SIG-M5 treated with dmso at 0.1 percent for 504 hours (cell line): ENCODE measurements around the gene GATAD2A.

Experiments
- DNase-seq: peaks from one replicate; lab custom pipeline; 2025; ENCODE audit not compliant: unreplicated experiment; lab: John Stamatoyannopoulos, UW

Gene GATAD2A

GRCh38 chr19:19421299-19421696 is 15.8 kb downstream of the GATAD2A start:
- DNase-seq = no peak

- DNase-seq = no peak
These were observed 16.7 kb downstream of the GATAD2A start for GRCh38 chr19:19422156-19422555.

GRCh38 chr19:19423322-19423721 is 17.8 kb downstream of the GATAD2A start:
- no peak for DNase-seq

GRCh38 chr19:19425170-19425875 is 19.8 kb downstream of the GATAD2A start:
- no peak for DNase-seq

GRCh38 chr19:19426216-19426615 is 20.7 kb downstream of the GATAD2A start:
- no peak for DNase-seq

- DNase-seq = no peak
These were observed 21.3 kb downstream of the GATAD2A start for GRCh38 chr19:19426799-19427198.

- no peak for DNase-seq
These were observed 21.8 kb downstream of the GATAD2A start for GRCh38 chr19:19427302-19427701.

GRCh38 chr19:19427944-19428343 is 22.5 kb downstream of the GATAD2A start:
- DNase-seq = peak; percentile 24

GRCh38 chr19:19428746-19429145 is 23.3 kb downstream of the GATAD2A start:
- no peak for DNase-seq

GRCh38 chr19:19429361-19429760 is 23.9 kb downstream of the GATAD2A start:
- no peak for DNase-seq

- no peak for DNase-seq
These were observed 27.3 kb downstream of the GATAD2A start for GRCh38 chr19:19432732-19433131.

GRCh38 chr19:19433666-19434213 is 28.3 kb downstream of the GATAD2A start:
- DNase-seq = no peak

GRCh38 chr19:19434483-19435045 is 29.1 kb downstream of the GATAD2A start:
- no peak for DNase-seq

GRCh38 chr19:19436137-19436691 is 30.7 kb downstream of the GATAD2A start:
- DNase-seq = no peak

GRCh38 chr19:19438366-19439175 is 33.1 kb downstream of the GATAD2A start:
- DNase-seq = no peak

- no peak for DNase-seq
These were observed 33.7 kb downstream of the GATAD2A start for GRCh38 chr19:19439176-19439482.

- no peak for DNase-seq
These were observed 37.8 kb downstream of the GATAD2A start for GRCh38 chr19:19443283-19443682.

- no peak for DNase-seq
These were observed 38.6 kb downstream of the GATAD2A start for GRCh38 chr19:19443902-19444680.

GRCh38 chr19:19444681-19445155 is 39.2 kb downstream of the GATAD2A start:
- peak; percentile 15 for DNase-seq

GRCh38 chr19:19445288-19445687 is 39.8 kb downstream of the GATAD2A start:
- DNase-seq = no peak

GRCh38 chr19:19445911-19446361 is 40.5 kb downstream of the GATAD2A start:
- no peak for DNase-seq
